SK-N-SH treated with all-trans-retinoic acid at 6 μM for 48 hours (cell line): ENCODE results near the gene UNC13B.

Source experiments
- ARNTL ChIP-seq: fragments of 450-650 bp; formaldehyde crosslinking; IDR thresholded peaks from 2 replicates; pipeline ENCODE4 v1.5.0; 2020; ENCODE audit warnings: low read depth, mild to moderate bottlenecking, moderate library complexity, borderline replicate concordance
- BACH2 ChIP-seq: fragments of 250-450 bp; sonication (Bioruptor Pico); IDR thresholded peaks from 2 replicates; pipeline ENCODE4 v1.9.0; 2021; ENCODE audit warnings: mild to moderate bottlenecking, borderline replicate concordance
- ESRRG ChIP-seq: fragments of 250-450 bp; sonication (Bioruptor Pico); IDR thresholded peaks from 2 replicates; pipeline ENCODE4 v1.6.1; 2021; ENCODE audit warnings: mild to moderate bottlenecking
- GLIS3 ChIP-seq: fragments of 250-450 bp; sonication (Bioruptor Pico); IDR thresholded peaks from 2 replicates; pipeline ENCODE4 v1.5.0; 2020; ENCODE audit warnings: mild to moderate bottlenecking, moderate library complexity
- PATZ1 ChIP-seq: fragments of 250-450 bp; sonication (Bioruptor Pico); IDR thresholded peaks from 2 replicates; pipeline ENCODE4 v1.8.0; 2020; ENCODE audit warnings: mild to moderate bottlenecking, moderate library complexity, borderline replicate concordance
- RARB ChIP-seq: fragments of 250-450 bp; sonication (Bioruptor Pico); IDR thresholded peaks from 2 replicates; pipeline ENCODE4 v1.8.0; 2021; ENCODE audit warnings: mild to moderate bottlenecking, moderate library complexity
- SNAI2 ChIP-seq: fragments of 250-450 bp; sonication (Bioruptor Pico); IDR thresholded peaks from 2 replicates; pipeline ENCODE4 v1.5.0; 2020; ENCODE audit warnings: mild to moderate bottlenecking, moderate library complexity
- TCF4 ChIP-seq: fragments of 250-450 bp; sonication (Bioruptor Pico); IDR thresholded peaks from 2 replicates; pipeline ENCODE4 v1.8.0; 2021; ENCODE audit warnings: mild to moderate bottlenecking, moderate library complexity, borderline replicate concordance
- TSHZ2 ChIP-seq: fragments of 250-450 bp; sonication (Bioruptor Pico); IDR thresholded peaks from 2 replicates; pipeline ENCODE4 v1.5.0; 2020; ENCODE audit warnings: mild to moderate bottlenecking, moderate library complexity
- ZFP3 ChIP-seq: fragments of 250-450 bp; sonication (Bioruptor Pico); IDR thresholded peaks from 2 replicates; pipeline ENCODE4 v1.5.0; 2020; ENCODE audit warnings: mild to moderate bottlenecking, moderate library complexity
- ZFP30 ChIP-seq: fragments of 450-650 bp; formaldehyde crosslinking; IDR thresholded peaks from 2 replicates; pipeline ENCODE4 v1.5.0; 2022; ENCODE audit warnings: mild to moderate bottlenecking, moderate library complexity
- ZNF565 ChIP-seq: fragments of 450-650 bp; formaldehyde crosslinking; conservative IDR thresholded peaks from 2 replicates; pipeline ENCODE4 v1.5.0; 2020; ENCODE audit warnings: low read depth, mild to moderate bottlenecking, moderate library complexity

GRCh38 chr9:35355939-35356338, 194.1 kb downstream of the UNC13B start:
- TF ChIP-seq ZFP30 (CRISPR knock-in tag): no peak
- no peak for TF ChIP-seq PATZ1
- TF ChIP-seq RARB: no peak
- no peak for TF ChIP-seq ARNTL
- no peak for TF ChIP-seq ZNF565 (CRISPR knock-in tag)
- no peak for TF ChIP-seq GLIS3
- no peak for TF ChIP-seq ESRRG
- TF ChIP-seq TCF4 (CRISPR knock-in tag): no peak
- no peak for TF ChIP-seq BACH2
- no peak for TF ChIP-seq SNAI2 (CRISPR knock-in tag)
- no peak for TF ChIP-seq ZFP3
- no peak for TF ChIP-seq TSHZ2
